Brain microvascular endothelial cell (primary cell): Measurements from ENCODE around the gene NFIC.

Source experiments
- DNase-seq: peaks from one replicate; pipeline ENCODE4 v3.0.0-alpha.2; 2020
- H3K27ac ChIP-seq: fragments of 250-450 bp; sonication (Bioruptor Pico); 2 replicates; pipeline ENCODE4 v1.5.1; 2020; ENCODE audit warnings: mild to moderate bottlenecking, moderate library complexity
- H3K27me3 ChIP-seq: fragments of 250-450 bp; sonication (Bioruptor Pico); replicated peaks from 2 replicates; pipeline ENCODE4 v1.5.1; 2020; ENCODE audit warnings: mild to moderate bottlenecking
- H3K36me3 ChIP-seq: fragments of 250-450 bp; sonication (Bioruptor Pico); replicated peaks from 2 replicates; pipeline ENCODE4 v1.5.1; 2020; ENCODE audit warnings: mild to moderate bottlenecking
- H3K4me3 ChIP-seq: 2 replicates; pipeline ENCODE4 v1.5.1; 2011; ENCODE audit warnings: low read depth, mild to moderate bottlenecking, control low read depth, low read length, moderate library complexity
- in situ Hi-C: cut with HindIII; loops from 2 replicates; pipeline ENCODE4 v1.10.0; 2017; ENCODE audit warnings: low sequenced_read_pairs, low pct_ligation_motif_present
- TF ChIP-seq, protein P1 (sequence below): IDR thresholded peaks from 2 replicates; pipeline ENCODE4 v1.5.1; 2011; ENCODE audit warnings: low read depth, mild to moderate bottlenecking, moderate library complexity, low read length, control low read depth, inconsistent platforms; ENCODE audit errors: missing control alignments

NFIC gene

DNA sequence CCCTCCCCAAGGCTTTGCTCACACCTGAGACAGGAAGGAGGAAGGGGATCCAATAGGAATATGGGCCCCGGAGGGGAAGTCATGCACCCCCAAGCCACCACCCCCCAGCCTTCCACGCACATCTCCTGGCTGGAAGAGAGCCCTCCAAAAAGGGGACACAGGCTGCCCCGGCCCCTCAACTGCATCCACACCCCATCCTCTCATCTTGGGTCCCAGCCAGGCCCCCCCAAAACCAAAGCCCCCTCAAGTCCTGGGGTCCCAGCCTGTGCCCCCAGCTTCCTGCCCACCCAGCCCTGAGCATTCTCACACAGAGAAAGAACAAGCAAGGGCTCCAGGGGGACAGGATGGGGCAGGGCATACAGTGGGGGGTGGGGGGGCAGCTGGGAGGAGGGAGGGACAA is 101.8 kb downstream of the NFIC start:
- Histone ChIP-seq H3K4me3 (no peak overlapping the region), H3K36me3 (peaks cover 5% of the 10 kb centered on the region), H3K27ac (no peak overlapping the region), H3K27me3 (no peaks in the 10 kb centered on the region)
- in situ Hi-C loops: loop anchor here (10.0 kb wide), 1 partner anchor 143 kb away; no protein-coding TSS in a partner anchor
- TF ChIP-seq, protein P1, sequence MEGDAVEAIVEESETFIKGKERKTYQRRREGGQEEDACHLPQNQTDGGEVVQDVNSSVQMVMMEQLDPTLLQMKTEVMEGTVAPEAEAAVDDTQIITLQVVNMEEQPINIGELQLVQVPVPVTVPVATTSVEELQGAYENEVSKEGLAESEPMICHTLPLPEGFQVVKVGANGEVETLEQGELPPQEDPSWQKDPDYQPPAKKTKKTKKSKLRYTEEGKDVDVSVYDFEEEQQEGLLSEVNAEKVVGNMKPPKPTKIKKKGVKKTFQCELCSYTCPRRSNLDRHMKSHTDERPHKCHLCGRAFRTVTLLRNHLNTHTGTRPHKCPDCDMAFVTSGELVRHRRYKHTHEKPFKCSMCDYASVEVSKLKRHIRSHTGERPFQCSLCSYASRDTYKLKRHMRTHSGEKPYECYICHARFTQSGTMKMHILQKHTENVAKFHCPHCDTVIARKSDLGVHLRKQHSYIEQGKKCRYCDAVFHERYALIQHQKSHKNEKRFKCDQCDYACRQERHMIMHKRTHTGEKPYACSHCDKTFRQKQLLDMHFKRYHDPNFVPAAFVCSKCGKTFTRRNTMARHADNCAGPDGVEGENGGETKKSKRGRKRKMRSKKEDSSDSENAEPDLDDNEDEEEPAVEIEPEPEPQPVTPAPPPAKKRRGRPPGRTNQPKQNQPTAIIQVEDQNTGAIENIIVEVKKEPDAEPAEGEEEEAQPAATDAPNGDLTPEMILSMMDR: no peak
- DNase-seq: no peak

DNA sequence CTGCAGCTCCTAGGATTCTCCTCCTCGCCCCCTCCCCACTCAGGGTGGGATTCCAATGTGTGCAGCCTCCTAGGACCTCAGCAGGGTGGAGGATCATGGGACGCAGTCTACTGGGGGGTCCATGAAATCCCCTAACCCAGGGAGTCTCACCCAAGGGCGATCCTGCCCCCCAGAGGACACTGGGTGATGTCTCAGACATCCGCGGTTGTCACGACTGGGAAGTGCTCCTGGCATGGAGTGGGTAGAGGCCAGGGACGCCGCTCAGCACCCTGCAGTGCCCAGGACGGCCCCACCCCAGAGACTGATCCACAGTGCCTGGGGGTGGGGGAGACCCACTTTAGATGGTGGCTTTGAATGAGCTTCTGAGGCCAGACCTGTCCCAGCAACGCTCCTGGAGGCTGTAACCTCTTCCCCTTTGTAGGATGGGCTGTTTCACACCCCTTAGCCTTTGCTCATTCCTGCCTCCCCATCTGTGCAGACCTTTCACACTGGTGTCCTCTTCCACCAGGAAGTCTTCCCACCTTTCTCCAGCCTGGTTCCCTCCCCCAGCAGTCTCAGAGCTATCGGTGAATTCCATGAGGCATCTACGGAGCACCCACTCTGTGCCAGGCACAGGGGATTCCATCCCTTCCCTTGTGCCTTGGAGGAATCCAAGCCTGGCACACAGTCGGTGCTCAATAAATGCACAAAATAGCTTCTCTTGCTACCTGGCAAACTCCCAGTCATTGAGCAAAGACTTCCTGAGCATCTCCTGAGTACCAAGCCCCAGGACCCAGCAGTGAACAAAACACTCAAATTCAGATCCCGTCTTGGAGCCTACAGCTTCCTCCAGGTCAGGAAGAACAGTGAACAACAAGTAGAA is 103.5 kb downstream of the NFIC start:
- DNase-seq: no peak
- no peak overlapping the region for H3K4me3 ChIP-seq
- in situ Hi-C loops: loop anchor here (10.0 kb wide), 1 partner anchor 145 kb away; no protein-coding TSS in a partner anchor
- H3K27me3 ChIP-seq: no peaks in the 10 kb centered on the region
- no peak overlapping the region for H3K27ac ChIP-seq
- TF ChIP-seq, protein P1: peak; percentile 40
- peaks cover 2% of the 10 kb centered on the region for H3K36me3 ChIP-seq

DNA sequence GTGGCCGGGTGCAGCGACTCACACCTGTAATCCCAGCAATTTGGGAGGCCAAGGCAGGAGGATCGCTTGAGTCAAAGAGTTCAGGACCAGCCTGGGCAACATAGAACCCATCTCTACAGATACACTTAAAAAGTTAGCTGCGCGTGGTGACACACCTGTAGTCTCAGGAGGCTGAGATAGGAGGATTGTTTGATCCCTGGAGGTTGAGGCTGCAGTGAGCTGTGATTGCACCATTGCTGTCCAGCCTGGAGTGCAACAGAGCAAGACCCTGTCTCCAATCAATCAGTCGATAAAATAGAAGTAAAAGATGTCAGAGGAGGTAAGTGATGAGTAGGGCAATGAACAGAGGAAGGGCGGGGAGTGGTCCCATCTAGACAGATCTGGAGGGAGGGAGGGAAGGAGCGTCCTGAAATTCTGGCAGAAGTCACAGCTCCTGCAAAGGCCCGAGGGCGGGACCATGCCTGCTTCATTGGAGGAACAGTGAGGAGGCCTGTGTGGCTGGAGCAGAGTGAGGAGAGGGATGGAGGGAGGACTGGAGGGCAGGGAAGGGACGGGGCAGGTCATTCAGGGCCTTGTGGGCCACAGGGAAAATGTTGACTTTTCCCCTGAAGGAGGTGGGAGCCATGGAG is 104.2 kb downstream of the NFIC start:
- TF ChIP-seq, protein P1: no peak
- H3K4me3 ChIP-seq: no peak overlapping the region
- no peak for DNase-seq
- in situ Hi-C loops: no loop called here
- H3K27ac ChIP-seq: no peak overlapping the region
- no peaks in the 10 kb centered on the region for H3K27me3 ChIP-seq
- H3K36me3 ChIP-seq: peaks cover 2% of the 10 kb centered on the region

DNA sequence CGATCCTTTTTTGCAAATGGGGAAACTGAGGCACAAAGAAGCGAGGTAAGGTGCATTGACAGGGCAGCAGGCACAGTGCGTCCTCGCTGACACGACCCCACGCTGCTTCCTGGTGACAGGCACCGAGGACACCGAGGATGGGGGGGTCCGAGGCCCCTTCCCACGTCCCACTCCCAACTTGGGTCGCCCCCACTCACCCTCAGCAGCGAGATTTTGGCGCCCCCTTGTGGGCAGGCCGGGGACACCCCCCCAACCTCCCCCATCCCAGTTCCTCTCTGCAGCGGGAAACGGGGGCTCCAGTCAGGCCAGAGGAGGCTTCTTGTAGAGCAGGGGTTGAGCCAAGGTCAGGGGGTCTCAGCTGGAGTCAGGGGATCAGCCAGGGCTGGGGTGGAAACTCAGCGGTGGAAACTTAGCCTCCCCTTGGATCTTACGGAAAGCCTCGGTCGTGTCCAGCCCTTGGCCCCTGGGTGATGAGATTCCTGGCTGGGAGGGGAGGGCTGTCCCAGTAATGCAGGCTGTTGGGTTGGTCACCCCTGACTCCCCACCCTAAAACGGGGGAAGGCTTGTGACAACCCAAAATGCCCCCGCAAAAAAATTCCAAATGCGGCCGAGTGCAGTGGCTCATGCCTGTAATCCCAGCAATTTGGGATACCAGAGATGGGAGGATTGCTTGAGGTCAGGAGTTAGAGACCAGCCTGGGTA is 105.7 kb downstream of the NFIC start:
- in situ Hi-C loops: no loop called here
- Histone ChIP-seq H3K4me3 (no peak overlapping the region), H3K27ac (no peak overlapping the region), H3K36me3 (peaks cover 2% of the 10 kb centered on the region), H3K27me3 (no peaks in the 10 kb centered on the region)
- no peak for DNase-seq
- TF ChIP-seq, protein P1: peak; percentile 94

DNA sequence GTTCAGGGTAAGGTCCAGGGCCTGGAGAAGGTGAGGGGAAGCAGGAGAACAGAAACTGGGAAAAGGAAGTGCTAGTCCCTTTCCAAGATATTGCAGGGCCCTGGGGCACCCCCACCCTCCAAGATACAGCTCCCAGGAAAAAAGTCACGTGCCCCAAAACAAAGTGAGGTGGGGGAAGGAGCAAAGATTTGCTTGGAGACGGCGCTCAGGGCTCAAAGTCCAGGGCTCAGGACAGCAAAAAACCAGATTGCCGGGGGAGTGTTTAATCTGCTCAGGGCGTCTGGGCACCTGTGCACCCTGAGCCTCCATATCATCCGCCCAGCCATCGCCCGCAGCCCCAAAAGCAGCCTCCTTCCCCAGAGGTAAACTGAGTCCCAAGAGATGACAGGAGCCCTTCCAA is 107.6 kb downstream of the NFIC start:
- TF ChIP-seq, protein P1: no peak
- no peak overlapping the region for H3K27ac ChIP-seq
- no peak overlapping the region for H3K4me3 ChIP-seq
- no peak for DNase-seq
- in situ Hi-C loops: no loop called here
- H3K36me3 ChIP-seq: no peaks in the 10 kb centered on the region
- no peaks in the 10 kb centered on the region for H3K27me3 ChIP-seq
